MM.1S (cell line): ENCODE results near the gene FAM53C.

Experiments
- DNase-seq: peaks from one replicate; pipeline ENCODE4 v3.0.0-alpha.2; 2015
- H2AFZ ChIP-seq: fragments of 300-600 bp; sonication (generic); 2 replicates; pipeline ENCODE4 v1.6.0; 2016; ENCODE audit warnings: antibody characterized with exemption, low read length
- H3F3A ChIP-seq: fragments of 300-600 bp; sonication (generic); 2 replicates; pipeline ENCODE4 v1.6.1; 2016; ENCODE audit warnings: mild to moderate bottlenecking, antibody characterized with exemption, low read length, moderate library complexity, mixed read lengths; ENCODE audit not compliant: insufficient read depth
- H3K27ac ChIP-seq: fragments of 300-600 bp; sonication (generic); 2 replicates; pipeline ENCODE4 v1.5.1; 2016; ENCODE audit warnings: mild to moderate bottlenecking, low read length
- H3K27me3 ChIP-seq: fragments of 300-600 bp; sonication (generic); replicated peaks from 2 replicates; pipeline ENCODE4 v1.6.0; 2016; ENCODE audit warnings: low read length; ENCODE audit not compliant: insufficient read depth
- H3K36me3 ChIP-seq: fragments of 300-600 bp; sonication (generic); replicated peaks from 2 replicates; pipeline ENCODE4 v1.6.1; 2016; ENCODE audit warnings: mild to moderate bottlenecking, low read length, mixed read lengths; ENCODE audit not compliant: insufficient read depth
- H3K4me1 ChIP-seq: fragments of 300-600 bp; sonication (generic); 2 replicates; pipeline ENCODE4 v1.6.1; 2016; ENCODE audit warnings: low read length, mixed read lengths
- H3K4me2 ChIP-seq: fragments of 300-600 bp; sonication (generic); 2 replicates; pipeline ENCODE4 v1.6.0; 2016; ENCODE audit warnings: low read depth, low read length
- H3K4me3 ChIP-seq: fragments of 300-600 bp; sonication (generic); 2 replicates; pipeline ENCODE4 v1.5.1; 2016; ENCODE audit warnings: low read length, mixed read lengths
- H3K79me2 ChIP-seq: fragments of 300-600 bp; sonication (generic); 2 replicates; pipeline ENCODE4 v1.6.1; 2016; ENCODE audit warnings: mixed run types, low read length, mixed read lengths
- H3K9ac ChIP-seq: fragments of 300-600 bp; sonication (generic); 2 replicates; pipeline ENCODE4 v1.6.1; 2016; ENCODE audit warnings: low read length, mixed read lengths
- H3K9me2 ChIP-seq: fragments of 300-600 bp; sonication (generic); replicated peaks from 2 replicates; pipeline ENCODE4 v1.6.1; 2016; ENCODE audit warnings: mild to moderate bottlenecking, low read length, mixed read lengths; ENCODE audit not compliant: insufficient read depth
- H3K9me3 ChIP-seq: fragments of 300-600 bp; sonication (generic); replicated peaks from 2 replicates; pipeline ENCODE4 v1.6.1; 2016; ENCODE audit warnings: mild to moderate bottlenecking, low read length, mixed read lengths; ENCODE audit not compliant: insufficient read depth
- H4K20me1 ChIP-seq: fragments of 300-600 bp; sonication (generic); 2 replicates; pipeline ENCODE4 v1.6.1; 2016; ENCODE audit warnings: mild to moderate bottlenecking, low read length, moderate library complexity, mixed read lengths; ENCODE audit not compliant: insufficient read depth
- CTCF ChIP-seq: fragments of 300-600 bp; sonication (generic); IDR thresholded peaks from 2 replicates; pipeline ENCODE4 v1.5.1; 2016; ENCODE audit warnings: antibody characterized with exemption, low read length, mixed read lengths
- EZH2 ChIP-seq: fragments of 300-600 bp; sonication (generic); optimal IDR thresholded peaks from 2 replicates; pipeline ENCODE3; 2017; ENCODE audit warnings: low read depth, mild to moderate bottlenecking, antibody characterized with exemption, low read length, mixed read lengths
- EZH2phosphoT487 ChIP-seq: fragments of 300-600 bp; sonication (generic); IDR thresholded peaks from 2 replicates; pipeline ENCODE4 v1.6.1; 2018; ENCODE audit warnings: antibody characterized with exemption, low read length

The FAM53C gene

GRCh38 chr5:138330813-138331448, 7.1 kb upstream of the FAM53C start:
- no peak for DNase-seq
- H3K4me1 ChIP-seq, result no peaks in the 10 kb centered on the region
- H3K9me2 ChIP-seq, result no peaks in the 10 kb centered on the region
- peak overlapping the region; percentile 88 for H3K4me3 ChIP-seq
- TF ChIP-seq EZH2phosphoT487, result no peak
- peak overlapping the region; percentile 63; the same call in 1 of the 2 replicates for H3K9ac ChIP-seq
- no peaks in the 10 kb centered on the region for H3K36me3 ChIP-seq
- H3K27ac ChIP-seq, result peak overlapping the region; percentile 39; the same call in 1 of the 2 replicates
- H3K79me2 ChIP-seq, result peaks cover 20% of the 10 kb centered on the region
- no peaks in the 10 kb centered on the region for H3K27me3 ChIP-seq
- H3F3A ChIP-seq, result peaks cover 12% of the 10 kb centered on the region; the same call in 1 of the 2 replicates
- no peaks in the 10 kb centered on the region for H4K20me1 ChIP-seq
- peak overlapping the region; percentile 86 for H2AFZ ChIP-seq
- peak overlapping the region; percentile 85 for H3K4me2 ChIP-seq
- no peaks in the 10 kb centered on the region for H3K9me3 ChIP-seq

- Histone ChIP-seq H3K9ac (peak within 1 kb of the TSS; percentile 63; the same call in 1 of the 2 replicates), H3K27me3 (no peaks in the 10 kb centered on the region), H3K9me3 (no peaks in the 10 kb centered on the region), H3K4me1 (peaks cover 1% of the 10 kb centered on the region), H3K27ac (peak within 1 kb of the TSS; percentile 39; the same call in 1 of the 2 replicates), H3K9me2 (no peaks in the 10 kb centered on the region), H3K36me3 (no peaks in the 10 kb centered on the region), H3K79me2 (peaks cover 20% of the 10 kb centered on the region), H3K4me2 (peak within 1 kb of the TSS; percentile 93), H3K4me3 (peak within 1 kb of the TSS; percentile 88), H4K20me1 (no peaks in the 10 kb centered on the region), H3F3A (peaks cover 12% of the 10 kb centered on the region; the same call in 1 of the 2 replicates), H2AFZ (peak within 1 kb of the TSS; percentile 86)
- TF ChIP-seq EZH2phosphoT487, result no peak
- TF ChIP-seq CTCF, result no peak
- no peak for TF ChIP-seq EZH2
- peak; percentile 100 for DNase-seq
Observed at GRCh38 chr5:138331449-138332368, 6.4 kb upstream of the FAM53C start, which contains the start of gene CDC25C. CDC25C (minus strand) TSS chr5:138331804; CDS start chr5:138331180, 624 bp downstream.

- no peaks in the 10 kb centered on the region for H3K27me3 ChIP-seq
- H3K79me2 ChIP-seq, result peaks cover 32% of the 10 kb centered on the region
- H3K4me3 ChIP-seq, result no peak overlapping the region
- no peak overlapping the region for H2AFZ ChIP-seq
- TF ChIP-seq CTCF (no peak), EZH2 (no peak), EZH2phosphoT487 (no peak)
- H3K9ac ChIP-seq, result no peak overlapping the region
- no peaks in the 10 kb centered on the region for H4K20me1 ChIP-seq
- H3K27ac ChIP-seq, result no peak overlapping the region
- H3K9me3 ChIP-seq, result no peaks in the 10 kb centered on the region
- no peak overlapping the region for H3K4me2 ChIP-seq
- no peaks in the 10 kb centered on the region for H3K36me3 ChIP-seq
- H3K9me2 ChIP-seq, result no peaks in the 10 kb centered on the region
- peaks cover 13% of the 10 kb centered on the region for H3K4me1 ChIP-seq
- peaks cover 12% of the 10 kb centered on the region; the same call in 1 of the 2 replicates for H3F3A ChIP-seq
- no peak for DNase-seq
Observed at GRCh38 chr5:138334867-138335447, 3.1 kb upstream of the FAM53C start.
